GM20000 (cell line): ENCODE data around the gene TRIM5.

Experiments
- DNase-seq: peaks from one replicate; pipeline ENCODE4 v3.0.0; 2012; ENCODE audit warnings: low spot score
- TF ChIP-seq, protein P1 (sequence below): IDR thresholded peaks from 2 replicates; pipeline ENCODE4 v1.5.1; 2012; ENCODE audit warnings: mild to moderate bottlenecking, control low read depth; ENCODE audit errors: extremely low read depth, missing control alignments

TRIM5 gene

GRCh38 chr11:5705688-5706087, 20.8 kb upstream of the TRIM5 start:
- no peak for DNase-seq
- TF ChIP-seq, protein P1, sequence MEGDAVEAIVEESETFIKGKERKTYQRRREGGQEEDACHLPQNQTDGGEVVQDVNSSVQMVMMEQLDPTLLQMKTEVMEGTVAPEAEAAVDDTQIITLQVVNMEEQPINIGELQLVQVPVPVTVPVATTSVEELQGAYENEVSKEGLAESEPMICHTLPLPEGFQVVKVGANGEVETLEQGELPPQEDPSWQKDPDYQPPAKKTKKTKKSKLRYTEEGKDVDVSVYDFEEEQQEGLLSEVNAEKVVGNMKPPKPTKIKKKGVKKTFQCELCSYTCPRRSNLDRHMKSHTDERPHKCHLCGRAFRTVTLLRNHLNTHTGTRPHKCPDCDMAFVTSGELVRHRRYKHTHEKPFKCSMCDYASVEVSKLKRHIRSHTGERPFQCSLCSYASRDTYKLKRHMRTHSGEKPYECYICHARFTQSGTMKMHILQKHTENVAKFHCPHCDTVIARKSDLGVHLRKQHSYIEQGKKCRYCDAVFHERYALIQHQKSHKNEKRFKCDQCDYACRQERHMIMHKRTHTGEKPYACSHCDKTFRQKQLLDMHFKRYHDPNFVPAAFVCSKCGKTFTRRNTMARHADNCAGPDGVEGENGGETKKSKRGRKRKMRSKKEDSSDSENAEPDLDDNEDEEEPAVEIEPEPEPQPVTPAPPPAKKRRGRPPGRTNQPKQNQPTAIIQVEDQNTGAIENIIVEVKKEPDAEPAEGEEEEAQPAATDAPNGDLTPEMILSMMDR: no peak

DNA sequence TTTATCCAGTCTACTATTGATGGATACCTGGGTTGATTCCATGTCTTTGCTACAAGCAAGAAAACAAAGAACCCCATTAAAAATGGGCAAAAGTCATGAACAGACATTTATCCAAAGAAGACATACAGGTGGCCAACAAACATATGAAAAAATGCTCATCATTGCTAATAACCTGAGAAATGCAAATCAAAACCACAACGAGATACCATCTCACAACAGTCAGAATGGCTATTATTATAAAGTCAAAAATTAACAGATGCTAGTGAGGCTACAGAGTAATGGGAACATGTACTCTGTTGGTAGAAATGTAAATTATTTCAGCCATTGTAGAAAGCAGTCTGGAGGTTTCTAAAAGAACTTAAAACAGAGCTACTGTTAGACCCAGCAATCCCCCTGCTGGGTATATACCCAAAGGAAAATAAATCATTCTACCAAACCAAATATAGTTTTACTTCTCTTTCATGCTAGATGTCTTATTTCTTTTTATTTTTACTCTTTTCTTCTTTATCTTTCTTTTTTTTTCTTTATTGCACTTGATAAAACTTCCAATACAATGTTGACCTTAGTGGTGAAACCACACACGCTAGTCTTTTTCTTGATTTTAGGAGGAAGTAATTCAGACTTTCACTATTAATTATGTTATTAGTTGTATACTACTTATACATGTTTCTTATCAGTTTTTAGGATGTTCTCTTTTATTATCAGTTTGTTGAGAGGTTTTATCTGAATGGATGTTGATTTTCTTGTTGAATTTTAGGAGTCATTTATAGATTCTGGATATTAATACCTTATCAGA, 19.1 kb upstream of the TRIM5 start:
- TF ChIP-seq, protein P1: no peak

DNA sequence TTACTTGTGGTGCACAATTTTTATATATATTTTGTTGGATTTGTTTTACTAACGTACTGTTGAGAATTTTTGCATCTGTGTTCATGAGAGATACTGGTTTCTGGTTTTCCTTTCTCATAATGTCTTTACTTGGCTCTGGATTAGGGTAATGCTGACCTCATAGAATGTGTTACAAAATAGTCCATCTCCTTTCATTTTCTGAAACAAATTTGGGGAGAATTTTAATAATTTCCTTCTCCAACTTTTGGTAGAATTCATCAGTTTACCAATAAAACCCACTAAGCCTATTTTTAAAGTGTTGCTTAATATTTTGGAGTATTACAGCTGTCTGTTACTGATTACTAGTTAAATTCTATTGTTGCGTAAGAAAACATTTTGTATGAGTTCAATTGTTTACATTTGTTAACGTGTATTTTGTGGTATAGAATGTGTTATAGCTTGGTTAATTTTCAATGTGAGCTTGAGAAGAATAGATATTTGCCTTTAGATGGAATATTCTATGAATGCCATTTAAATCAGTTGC, 16.2 kb upstream of the TRIM5 start:
- no peak for DNase-seq
- TF ChIP-seq, protein P1: no peak

More for the DNA sequence above, 19.1 kb upstream of the TRIM5 start:
- DNase-seq: no peak

DNA sequence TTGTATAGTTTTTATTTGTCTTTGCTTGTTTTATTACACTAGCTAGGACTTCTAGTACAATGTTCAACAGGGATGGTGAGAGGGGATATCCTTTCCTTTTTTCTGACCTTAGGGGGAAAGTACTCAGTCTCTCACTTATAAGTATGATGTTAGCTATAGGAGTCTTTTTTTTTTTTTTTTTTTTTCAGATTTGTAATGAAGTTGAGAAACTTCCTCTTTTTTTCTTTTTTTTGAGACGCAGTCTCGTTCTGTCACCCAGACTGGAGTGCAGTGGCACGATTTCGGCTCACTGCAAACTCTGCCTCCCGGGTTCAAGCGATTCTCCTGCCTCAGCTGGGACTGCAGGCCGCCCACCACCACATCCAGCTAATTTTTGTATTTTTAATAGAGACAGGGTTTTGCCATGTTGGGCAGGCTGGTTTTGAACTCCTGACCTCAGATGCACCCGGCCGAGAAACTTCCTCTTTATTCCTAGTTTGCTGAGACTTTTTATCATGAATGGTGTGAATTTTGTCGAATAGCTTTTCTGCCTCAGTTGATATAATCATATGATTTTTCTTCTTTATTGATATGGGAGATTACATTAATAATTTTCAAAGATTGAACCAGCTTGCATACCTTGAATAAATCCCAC, 15.7 kb upstream of the TRIM5 start:
- TF ChIP-seq, protein P1: no peak
- DNase-seq: no peak

DNA sequence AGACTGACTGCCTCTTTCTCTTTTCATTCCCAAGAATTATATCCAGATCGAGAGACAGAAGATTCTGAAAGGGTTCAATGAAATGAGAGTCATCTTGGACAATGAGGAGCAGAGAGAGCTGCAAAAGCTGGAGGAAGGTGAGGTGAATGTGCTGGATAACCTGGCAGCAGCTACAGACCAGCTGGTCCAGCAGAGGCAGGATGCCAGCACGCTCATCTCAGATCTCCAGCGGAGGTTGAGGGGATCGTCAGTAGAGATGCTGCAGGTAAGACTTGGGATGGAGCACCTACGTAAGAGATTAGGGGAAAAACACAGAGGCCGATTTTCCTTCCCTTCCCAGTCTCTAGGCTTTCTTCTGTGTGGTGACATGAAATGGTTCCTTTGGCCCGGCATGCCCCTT, 13.4 kb upstream of the TRIM5 start:
- TF ChIP-seq, protein P1: no peak

DNA sequence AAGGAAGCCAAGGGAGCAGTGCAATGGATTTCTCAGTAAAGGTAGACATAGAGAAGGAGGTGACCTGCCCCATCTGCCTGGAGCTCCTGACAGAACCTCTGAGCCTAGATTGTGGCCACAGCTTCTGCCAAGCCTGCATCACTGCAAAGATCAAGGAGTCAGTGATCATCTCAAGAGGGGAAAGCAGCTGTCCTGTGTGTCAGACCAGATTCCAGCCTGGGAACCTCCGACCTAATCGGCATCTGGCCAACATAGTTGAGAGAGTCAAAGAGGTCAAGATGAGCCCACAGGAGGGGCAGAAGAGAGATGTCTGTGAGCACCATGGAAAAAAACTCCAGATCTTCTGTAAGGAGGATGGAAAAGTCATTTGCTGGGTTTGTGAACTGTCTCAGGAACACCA, 11.3 kb upstream of the TRIM5 start:
- TF ChIP-seq, protein P1: no peak
- no peak for DNase-seq

More for the DNA sequence above, 13.4 kb upstream of the TRIM5 start:
- no peak for DNase-seq

DNA sequence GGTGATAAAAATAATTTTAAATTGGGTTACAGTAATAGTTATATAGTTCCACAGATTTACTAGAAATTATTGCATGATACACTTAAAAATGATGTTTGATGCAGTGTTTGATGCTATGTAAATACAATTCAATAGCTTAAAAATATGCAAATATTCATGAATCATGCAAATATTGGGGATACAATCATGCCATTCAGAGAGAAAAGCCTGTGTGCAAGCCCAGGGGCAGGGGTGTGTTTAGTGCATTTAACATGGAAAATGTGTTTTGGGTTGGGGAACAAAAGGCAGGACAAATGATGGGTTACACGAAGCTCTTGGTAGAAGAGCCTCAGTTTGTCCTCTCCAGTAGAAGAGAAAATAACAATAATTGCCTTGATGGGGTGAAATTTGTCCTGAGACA, 10.7 kb upstream of the TRIM5 start:
- DNase-seq: no peak
- TF ChIP-seq, protein P1: no peak
